Measurements from ENCODE around the gene DVL1. TPM values are rescaled to one million over a fixed set of nuclear protein-coding genes. Genes with fewer than 3 reads are reported as not detected.

DVL1 gene
- total and polyA plus RNA-seq, 2 of the 13 experiments (the other 11 are each of a cell fraction or from before 2014, with no cell fraction given), result 30.8 to 60.4 TPM

DNA sequence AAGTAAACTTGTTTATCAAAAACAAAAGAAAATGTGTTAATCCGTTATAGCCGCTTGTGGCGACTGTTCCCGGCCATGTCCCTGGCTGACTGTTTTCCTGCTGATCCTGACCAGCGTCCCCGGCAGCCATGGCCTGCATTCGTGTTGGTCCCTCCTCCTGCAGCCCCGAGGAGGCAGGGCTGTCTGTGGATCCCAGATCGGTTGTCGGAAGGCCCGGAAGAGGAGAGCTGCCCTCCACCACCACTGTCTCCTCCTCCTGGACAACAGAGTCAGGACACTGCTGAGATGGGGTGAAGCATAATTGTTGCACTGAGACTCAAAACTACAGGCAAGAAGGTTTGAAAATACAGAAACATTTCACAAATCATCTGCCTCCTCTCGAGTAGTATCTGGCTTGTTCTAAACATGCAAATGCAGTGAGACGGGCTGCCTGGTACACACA, 12.8 kb upstream of the DVL1 start (continued):
- TF ChIP-seq ELF4 (CRISPR knock-in tag; IDR thresholded peaks at IDR 0.05; ENCODE audit: borderline replicate concordance), result no peak
- TF ChIP-seq NFIB (CRISPR knock-in tag; IDR thresholded peaks at IDR 0.05; ENCODE audit: borderline replicate concordance), result no peak
- no peak for TF ChIP-seq ZNF510 (CRISPR knock-in tag; IDR thresholded peaks at IDR 0.05; ENCODE audit: low read depth)
- TF ChIP-seq ZNF552 (CRISPR knock-in tag; IDR thresholded peaks at IDR 0.05; ENCODE audit: borderline replicate concordance), result no peak
- TF ChIP-seq RFX5 (IDR thresholded peaks at IDR 0.05; ENCODE audit: low read depth, low read length), result no peak
- peak; percentile 65 for TF ChIP-seq SPEN (CRISPR knock-in tag; IDR thresholded peaks at IDR 0.05; ENCODE audit: low read depth)
- TF ChIP-seq, protein P1, sequence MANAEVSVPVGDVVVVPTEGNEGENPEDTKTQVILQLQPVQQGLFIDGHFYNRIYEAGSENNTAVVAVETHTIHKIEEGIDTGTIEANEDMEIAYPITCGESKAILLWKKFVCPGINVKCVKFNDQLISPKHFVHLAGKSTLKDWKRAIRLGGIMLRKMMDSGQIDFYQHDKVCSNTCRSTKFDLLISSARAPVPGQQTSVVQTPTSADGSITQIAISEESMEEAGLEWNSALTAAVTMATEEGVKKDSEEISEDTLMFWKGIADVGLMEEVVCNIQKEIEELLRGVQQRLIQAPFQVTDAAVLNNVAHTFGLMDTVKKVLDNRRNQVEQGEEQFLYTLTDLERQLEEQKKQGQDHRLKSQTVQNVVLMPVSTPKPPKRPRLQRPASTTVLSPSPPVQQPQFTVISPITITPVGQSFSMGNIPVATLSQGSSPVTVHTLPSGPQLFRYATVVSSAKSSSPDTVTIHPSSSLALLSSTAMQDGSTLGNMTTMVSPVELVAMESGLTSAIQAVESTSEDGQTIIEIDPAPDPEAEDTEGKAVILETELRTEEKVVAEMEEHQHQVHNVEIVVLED (CRISPR knock-in tag; IDR thresholded peaks at IDR 0.05; ENCODE audit: borderline replicate concordance), result no peak
- no peak for TF ChIP-seq ZNF644 (CRISPR knock-in tag; IDR thresholded peaks at IDR 0.05; ENCODE audit: low read depth)
- TF ChIP-seq RFXAP (CRISPR knock-in tag; IDR thresholded peaks at IDR 0.05; ENCODE audit: borderline replicate concordance), result no peak
- no peak for TF ChIP-seq CHD2 (IDR thresholded peaks at IDR 0.05; ENCODE audit: low read depth, low read length)
- no peak for TF ChIP-seq ZNF766 (CRISPR knock-in tag; IDR thresholded peaks at IDR 0.05; ENCODE audit: borderline replicate concordance)
- no peak for TF ChIP-seq ZNF564 (CRISPR knock-in tag; IDR thresholded peaks at IDR 0.05)
- TF ChIP-seq TSC22D2 (CRISPR knock-in tag; IDR thresholded peaks at IDR 0.05; ENCODE audit: borderline replicate concordance), result no peak
- no peak for TF ChIP-seq CENPX (CRISPR knock-in tag; IDR thresholded peaks at IDR 0.05)
- TF ChIP-seq, protein P2, sequence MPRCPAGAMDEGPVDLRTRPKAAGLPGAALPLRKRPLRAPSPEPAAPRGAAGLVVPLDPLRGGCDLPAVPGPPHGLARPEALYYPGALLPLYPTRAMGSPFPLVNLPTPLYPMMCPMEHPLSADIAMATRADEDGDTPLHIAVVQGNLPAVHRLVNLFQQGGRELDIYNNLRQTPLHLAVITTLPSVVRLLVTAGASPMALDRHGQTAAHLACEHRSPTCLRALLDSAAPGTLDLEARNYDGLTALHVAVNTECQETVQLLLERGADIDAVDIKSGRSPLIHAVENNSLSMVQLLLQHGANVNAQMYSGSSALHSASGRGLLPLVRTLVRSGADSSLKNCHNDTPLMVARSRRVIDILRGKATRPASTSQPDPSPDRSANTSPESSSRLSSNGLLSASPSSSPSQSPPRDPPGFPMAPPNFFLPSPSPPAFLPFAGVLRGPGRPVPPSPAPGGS (CRISPR knock-in tag; IDR thresholded peaks at IDR 0.05), result no peak
- no peak for TF ChIP-seq NCOA2 (CRISPR knock-in tag; IDR thresholded peaks at IDR 0.05)
- TF ChIP-seq ETS1 (CRISPR knock-in tag; IDR thresholded peaks at IDR 0.05), result no peak
- TF ChIP-seq ZFP62 (CRISPR knock-in tag; IDR thresholded peaks at IDR 0.05), result no peak
- no peak for TF ChIP-seq TRIM24 (CRISPR knock-in tag; IDR thresholded peaks at IDR 0.05)
- no peak for TF ChIP-seq CC2D1A (CRISPR knock-in tag; IDR thresholded peaks at IDR 0.05)
- TF ChIP-seq ZNF616 (CRISPR knock-in tag; IDR thresholded peaks at IDR 0.05; ENCODE audit: low read depth), result no peak
- TF ChIP-seq ZSCAN21 (CRISPR knock-in tag; IDR thresholded peaks at IDR 0.05; ENCODE audit: borderline replicate concordance), result no peak
- TF ChIP-seq, protein P3, sequence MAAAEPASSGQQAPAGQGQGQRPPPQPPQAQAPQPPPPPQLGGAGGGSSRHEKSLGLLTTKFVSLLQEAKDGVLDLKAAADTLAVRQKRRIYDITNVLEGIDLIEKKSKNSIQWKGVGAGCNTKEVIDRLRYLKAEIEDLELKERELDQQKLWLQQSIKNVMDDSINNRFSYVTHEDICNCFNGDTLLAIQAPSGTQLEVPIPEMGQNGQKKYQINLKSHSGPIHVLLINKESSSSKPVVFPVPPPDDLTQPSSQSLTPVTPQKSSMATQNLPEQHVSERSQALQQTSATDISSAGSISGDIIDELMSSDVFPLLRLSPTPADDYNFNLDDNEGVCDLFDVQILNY (CRISPR knock-in tag; conservative IDR thresholded peaks at IDR 0.05), result no peak
- TF ChIP-seq KLF13 (CRISPR knock-in tag; IDR thresholded peaks at IDR 0.05), result no peak
- TF ChIP-seq ZNF430 (CRISPR knock-in tag; IDR thresholded peaks at IDR 0.05), result no peak
- TF ChIP-seq ZNF431 (CRISPR knock-in tag; IDR thresholded peaks at IDR 0.05; ENCODE audit: borderline replicate concordance, low read depth), result no peak
- no peak for TF ChIP-seq CHD4 (IDR thresholded peaks at IDR 0.05; ENCODE audit: borderline replicate concordance, low read length)
- TF ChIP-seq HDAC2 (CRISPR knock-in tag; IDR thresholded peaks at IDR 0.05), result 0 out of 2 replicates have a peak, but pooled peaks have one; percentile 32
- TF ChIP-seq ZNF772 (CRISPR knock-in tag; IDR thresholded peaks at IDR 0.05), result peak; percentile 51; the same call in 1 of the 2 replicates

Measured in HepG2 (cell line).